CD4-positive, alpha-beta T cell treated with Interleukin-17A for 4 hours (primary cell): Measurements from ENCODE around the gene WFIKKN1.
"Not testable (repeated sequence)": the region's sequence is repeated elsewhere in the genome, so short reads cannot be mapped to it uniquely, and the experiment has no call there.

Experiments
- DNase-seq: peaks from one replicate; pipeline ENCODE4 v3.0.0-alpha.2; 2020; ENCODE audit warnings: mixed read lengths

WFIKKN1 gene

GRCh38 chr16:595942-596735 is 34.6 kb upstream of the WFIKKN1 start:
- DNase-seq, result no peak

DNA sequence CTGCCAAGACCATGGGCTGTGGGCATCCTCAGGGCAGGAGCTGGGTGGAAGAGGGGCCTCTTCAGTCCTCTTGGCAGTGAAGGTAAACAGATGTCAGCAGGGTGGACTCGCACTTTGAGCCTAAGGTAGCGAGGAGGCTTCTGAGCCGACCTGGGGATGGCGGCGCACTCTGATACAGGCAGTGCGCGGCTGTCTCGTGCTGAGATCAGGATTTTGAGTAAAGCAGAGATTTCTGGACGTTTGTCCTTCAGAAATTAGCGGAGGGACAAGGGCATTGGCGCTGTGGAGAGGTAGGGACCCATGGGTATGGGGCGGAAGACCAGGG is 34.1 kb upstream of the WFIKKN1 start:
- DNase-seq, result no peak

GRCh38 chr16:597655-598054 is 33.1 kb upstream of the WFIKKN1 start:
- DNase-seq, result not testable (repeated sequence)

DNA sequence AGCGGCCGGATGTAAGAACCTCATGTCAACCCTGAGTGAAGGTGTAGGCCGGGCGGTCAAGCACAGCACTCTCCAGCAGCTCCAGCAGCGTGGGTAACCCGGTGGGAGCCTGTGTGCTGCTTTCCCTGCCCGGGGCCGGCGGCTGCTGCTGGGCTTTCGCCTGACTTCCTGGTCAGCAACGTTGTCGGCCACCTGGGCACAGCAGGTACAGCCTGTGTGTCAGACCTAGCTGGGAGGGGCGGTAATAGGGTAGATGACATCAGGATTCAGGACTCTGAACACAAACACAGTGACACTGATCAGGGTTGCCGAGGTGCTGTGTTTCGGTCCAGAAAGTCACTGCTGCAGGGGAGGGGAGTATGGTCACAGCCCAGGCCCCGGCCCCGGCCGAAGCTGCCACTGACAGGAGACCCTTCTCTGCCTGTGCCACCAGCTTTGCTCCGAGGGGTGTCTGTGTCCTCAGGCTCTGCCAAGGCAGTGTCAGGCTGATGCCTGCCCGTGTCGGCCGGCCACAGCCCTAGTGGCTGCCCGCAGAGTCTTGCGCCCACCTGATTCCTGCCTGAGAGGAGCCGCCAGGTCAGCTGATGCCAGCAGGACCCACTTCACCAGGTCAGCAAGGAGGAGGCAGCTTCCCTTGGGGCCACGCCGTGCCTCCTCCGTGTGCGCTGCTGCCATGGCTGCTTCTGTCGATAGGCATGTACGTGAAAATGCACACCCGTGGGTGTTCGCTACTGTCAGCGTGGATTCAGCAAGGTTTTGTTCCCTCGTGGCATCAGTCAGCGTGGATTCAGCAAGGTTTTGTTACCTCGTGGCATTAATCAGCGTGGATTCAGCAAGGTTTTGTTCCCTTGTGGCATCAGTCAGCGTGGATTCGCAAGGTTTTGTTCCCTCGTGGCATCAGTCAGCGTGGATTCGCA is 31.7 kb upstream of the WFIKKN1 start:
- no peak for DNase-seq

GRCh38 chr16:600781-601180 is 30.0 kb upstream of the WFIKKN1 start:
- no peak for DNase-seq

DNA sequence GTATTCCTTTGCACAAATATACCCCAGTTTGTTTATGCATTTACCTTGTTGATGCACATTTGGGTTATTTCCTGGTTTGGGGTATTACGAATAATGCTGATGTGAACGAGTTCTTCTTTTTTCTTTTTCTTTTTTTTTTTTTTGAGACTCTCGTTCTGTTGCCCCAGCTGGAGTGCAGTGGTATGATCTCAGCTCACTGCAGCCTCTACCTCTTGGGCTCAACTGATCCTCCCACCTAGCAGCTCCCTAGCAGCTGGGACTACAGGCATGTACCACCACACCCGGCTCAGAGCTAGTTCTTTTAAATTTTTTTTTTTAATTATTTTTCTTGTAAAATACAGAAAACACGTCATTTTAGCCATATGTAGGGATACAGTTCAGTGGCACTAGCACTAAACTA is 26.9 kb upstream of the WFIKKN1 start:
- no peak for DNase-seq

GRCh38 chr16:606656-607307 is 24.0 kb upstream of the WFIKKN1 start:
- no peak for DNase-seq

DNA sequence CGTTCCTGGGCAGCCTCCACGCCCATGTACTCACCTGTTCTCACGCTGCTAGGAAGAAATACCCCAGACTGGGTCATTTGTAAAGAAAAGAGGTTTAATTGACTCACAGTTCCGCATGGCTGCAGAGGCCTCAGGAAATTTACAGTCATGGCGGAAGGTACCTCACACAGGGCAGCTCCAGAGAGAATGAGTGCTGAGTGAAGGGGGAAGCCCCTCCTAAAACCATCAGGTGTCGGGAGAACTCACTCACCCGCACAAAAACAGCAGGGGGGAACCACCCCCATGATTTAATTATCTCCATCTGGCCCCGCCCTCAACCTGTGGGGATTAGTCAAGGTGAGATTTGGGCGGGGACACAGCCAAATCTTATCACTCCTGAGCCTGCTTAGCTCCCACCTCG is 22.8 kb upstream of the WFIKKN1 start:
- no peak for DNase-seq

DNA sequence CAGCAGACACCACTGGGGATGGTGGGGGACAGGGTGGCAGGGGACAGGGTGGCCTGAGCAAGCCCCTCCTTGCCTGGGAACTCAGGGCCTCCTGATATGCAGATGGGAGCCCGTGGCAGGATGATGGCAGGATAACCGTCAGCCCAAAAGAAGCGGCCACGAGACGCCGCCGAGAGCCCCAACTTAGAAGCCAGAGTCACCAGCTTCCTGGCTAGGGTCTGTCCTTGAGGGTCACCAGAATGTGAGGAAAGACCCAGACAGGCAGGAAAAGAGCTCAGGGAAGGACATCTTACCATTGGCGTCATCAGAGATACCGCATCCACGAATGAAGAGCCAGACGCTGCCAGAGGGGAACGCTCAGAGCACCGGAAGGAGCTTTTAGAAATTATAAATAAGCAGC is 21.5 kb upstream of the WFIKKN1 start:
- DNase-seq, result no peak

DNA sequence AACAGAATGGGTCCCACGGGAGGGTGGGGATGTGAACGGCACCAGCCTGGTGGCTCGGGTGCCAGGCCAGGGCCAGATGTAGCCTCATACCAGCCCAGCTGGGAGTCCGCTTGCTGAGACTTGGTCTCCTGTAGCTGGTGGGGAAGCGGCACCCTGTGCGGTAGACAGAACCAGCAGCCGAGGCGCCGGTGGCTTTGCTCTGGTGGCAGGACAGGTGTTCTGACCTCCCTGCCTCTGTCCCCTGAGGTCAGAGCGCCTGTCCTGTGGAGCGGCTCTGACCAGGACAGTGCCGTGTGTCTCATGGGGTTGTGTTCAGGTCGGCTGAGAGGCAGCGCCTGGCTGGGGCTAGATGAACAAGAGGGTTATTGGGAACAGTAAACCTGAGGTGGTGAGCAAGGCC is 20.8 kb upstream of the WFIKKN1 start:
- DNase-seq, result no peak

DNA sequence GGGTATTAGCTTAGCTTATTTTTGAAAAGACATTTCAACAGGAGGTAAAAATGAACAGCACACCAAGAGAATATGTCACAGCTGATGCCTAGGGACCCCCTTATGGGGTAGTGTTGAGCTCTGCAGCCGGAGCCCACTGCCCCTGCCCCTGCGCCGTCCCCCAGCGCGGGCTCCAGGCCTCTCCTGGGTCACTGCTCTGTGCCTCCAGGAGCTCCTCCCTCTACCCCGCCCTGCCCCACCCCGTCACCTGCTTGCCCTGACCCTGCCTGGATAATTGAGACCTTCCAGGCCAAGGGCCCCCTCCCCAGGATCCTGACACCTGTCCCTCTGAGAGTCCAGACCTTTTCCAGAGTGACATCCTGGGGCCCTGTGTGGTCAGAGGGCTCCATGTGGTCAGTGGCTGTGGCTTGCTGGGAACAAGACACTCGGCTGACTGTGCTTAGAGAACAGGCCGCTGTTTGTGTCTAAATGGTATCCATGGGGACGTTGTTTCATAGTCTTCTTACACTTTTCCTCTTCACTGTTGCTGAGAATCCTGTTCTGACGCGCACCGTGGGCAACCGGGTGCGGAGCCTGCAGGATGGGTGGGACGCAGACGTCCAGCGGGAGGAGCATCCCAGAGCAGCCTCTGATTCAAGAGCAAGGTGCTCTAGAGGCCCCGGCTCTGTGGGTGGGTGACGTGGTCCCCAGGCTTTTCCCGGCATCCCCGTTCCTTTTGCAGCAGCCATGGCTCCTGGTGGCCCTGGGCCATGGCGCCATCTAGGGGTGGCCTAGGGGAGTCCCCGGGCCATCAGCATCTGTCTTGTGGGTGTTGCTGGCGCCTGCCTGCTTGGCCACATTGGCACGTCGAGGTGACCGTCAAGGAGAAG is 20.0 kb upstream of the WFIKKN1 start:
- peak; percentile 73 for DNase-seq

GRCh38 chr16:615122-615521 is 15.7 kb upstream of the WFIKKN1 start:
- no peak for DNase-seq

- DNase-seq, result no peak
Observed at GRCh38 chr16:616733-617586, 13.8 kb upstream of the WFIKKN1 start.

DNA sequence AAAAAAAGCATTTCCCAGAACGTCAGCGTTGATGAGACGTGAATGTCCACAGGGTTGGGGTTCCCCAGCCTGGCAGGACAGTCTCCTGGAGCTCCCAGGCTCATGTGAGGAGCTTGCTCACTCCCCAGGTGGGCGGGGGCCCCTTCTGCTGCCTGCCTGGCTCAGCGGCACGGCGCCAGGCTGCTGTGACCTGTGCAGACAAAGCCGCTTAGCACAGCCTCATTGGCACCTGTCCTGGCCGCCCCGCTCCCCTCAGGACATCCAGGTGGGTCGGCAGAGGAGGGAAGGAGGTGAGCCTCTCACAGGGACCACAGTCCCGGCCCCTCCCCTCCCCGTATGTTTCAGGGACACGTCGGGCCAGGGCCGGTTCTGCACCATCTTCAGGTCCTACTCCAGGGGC is 12.9 kb upstream of the WFIKKN1 start:
- no peak for DNase-seq

- DNase-seq, result no peak
Observed at GRCh38 chr16:619476-620100, 11.2 kb upstream of the WFIKKN1 start.

- no peak for DNase-seq
Observed at GRCh38 chr16:620700-621525, 9.9 kb upstream of the WFIKKN1 start.

- no peak for DNase-seq
Observed at GRCh38 chr16:621526-622105, 9.2 kb upstream of the WFIKKN1 start.

- no peak for DNase-seq
Observed at GRCh38 chr16:622920-623280, 7.9 kb upstream of the WFIKKN1 start.

- no peak for DNase-seq
Observed at GRCh38 chr16:624526-625070, 6.2 kb upstream of the WFIKKN1 start.
